HK-2 (cell line): ENCODE measurements around the gene HTRA1.

Source experiments
- DNase-seq: peaks from one replicate; pipeline ENCODE4 v3.0.0-alpha.2; 2018; ENCODE audit not compliant: unreplicated experiment

The HTRA1 gene

GRCh38 chr10:122455376-122456079, 5.8 kb upstream of the HTRA1 start:
- DNase-seq = no peak

GRCh38 chr10:122457934-122458333, 3.4 kb upstream of the HTRA1 start:
- no peak for DNase-seq

DNA sequence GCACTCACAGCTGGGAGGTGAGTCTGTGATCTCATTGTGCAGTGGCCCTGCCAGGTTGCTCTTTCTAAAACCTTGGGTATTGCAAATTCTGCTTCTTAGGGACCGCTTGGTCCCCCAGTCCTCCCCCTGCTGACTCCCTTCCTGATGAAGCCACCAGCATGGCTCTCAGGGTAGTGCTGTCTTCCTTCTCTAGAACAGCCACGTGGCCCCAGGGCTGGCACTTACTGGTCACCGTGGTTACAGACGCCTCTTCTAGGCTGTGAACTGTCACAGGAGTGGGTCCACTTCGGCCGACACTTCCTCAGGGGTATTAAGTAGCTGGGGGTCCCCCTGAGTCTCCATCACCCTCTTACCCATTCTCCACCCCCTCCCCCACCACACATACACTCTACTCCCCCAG, 2.7 kb upstream of the HTRA1 start:
- no peak for DNase-seq

DNA sequence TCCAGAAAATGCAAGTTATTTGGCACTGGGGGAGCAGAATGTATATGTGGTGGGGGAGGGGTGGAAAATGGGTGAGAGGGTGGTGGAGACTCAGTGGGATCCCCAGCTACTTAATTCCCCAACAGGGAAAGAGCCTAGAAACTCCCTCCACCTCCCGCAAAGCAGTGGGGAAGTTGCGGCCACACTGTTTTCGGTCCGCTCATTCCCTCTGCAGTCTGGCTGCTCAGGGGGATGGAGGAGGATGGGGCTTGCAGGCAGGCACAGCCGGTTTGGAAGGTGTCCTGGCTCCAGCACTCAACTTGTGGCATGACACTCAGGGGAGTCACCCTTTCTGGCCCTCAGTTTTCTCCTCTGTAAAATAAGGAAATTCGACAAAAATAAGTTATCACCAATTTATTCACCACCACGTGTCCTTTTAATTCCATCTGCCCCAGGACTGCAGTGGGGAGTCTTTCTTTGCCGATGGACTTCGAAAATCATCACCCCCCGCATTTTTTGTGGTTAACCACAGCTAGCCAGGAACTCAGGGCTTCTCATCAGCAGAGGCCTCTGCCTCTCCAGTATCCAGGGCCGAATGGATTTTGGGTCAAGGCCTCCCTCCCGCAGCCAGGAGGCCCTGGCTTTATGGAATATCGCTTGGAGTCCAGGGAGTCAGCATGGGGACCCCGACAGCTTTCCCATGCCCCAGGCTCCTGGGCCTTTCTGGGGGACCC, 1.6 kb upstream of the HTRA1 start:
- no peak for DNase-seq

DNA sequence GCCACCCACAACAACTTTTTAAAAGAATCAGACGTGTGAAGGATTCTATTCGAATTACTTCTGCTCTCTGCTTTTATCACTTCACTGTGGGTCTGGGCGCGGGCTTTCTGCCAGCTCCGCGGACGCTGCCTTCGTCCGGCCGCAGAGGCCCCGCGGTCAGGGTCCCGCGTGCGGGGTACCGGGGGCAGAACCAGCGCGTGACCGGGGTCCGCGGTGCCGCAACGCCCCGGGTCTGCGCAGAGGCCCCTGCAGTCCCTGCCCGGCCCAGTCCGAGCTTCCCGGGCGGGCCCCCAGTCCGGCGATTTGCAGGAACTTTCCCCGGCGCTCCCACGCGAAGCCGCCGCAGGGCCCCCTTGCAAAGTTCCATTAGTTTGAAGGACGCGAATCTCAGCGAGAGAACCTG, 461 bp upstream of the HTRA1 start:
- no peak for DNase-seq

- peak; percentile 29 for DNase-seq
Measured at GRCh38 chr10:122461729-122462532, 578 bp downstream of the HTRA1 start.

GRCh38 chr10:122462533-122463465, 1.4 kb downstream of the HTRA1 start:
- DNase-seq = no peak

DNA sequence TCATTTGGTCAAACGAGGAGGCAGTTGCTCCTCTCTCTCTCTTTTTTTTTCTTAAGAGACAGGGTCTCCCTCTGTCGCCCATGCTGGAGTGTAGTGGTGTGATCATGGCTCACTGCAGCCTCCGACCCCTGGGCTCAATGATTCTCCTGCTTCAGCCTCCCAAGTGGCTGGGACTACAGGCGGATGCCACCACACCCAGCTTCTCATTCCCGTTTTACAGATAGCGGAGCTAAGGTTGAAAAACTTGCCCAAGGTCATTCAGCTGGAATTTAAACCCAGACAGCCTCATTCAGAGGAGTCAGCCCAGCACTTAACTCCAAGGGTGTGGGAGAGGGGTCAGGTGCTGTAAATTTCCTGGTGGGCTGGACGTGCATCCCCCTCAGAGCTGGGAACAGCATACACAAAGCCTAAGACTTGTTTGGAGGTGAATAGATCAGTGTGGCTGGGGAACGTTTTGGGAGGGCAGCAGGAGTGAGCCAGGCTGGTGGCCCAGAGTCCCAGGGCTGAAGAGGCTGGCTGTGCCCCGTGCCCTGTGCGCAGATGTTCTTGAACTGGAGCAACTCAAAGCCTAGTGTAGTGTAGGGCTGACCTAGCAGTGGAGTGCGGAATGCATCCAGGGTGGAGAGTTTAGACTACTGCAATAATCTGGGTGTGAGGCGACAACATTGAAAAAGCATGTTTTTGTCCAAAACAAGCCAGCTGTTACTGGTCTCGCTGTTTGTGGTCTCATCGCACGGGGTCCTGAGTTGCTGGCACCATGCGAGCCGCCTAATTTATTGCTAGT, 2.3 kb downstream of the HTRA1 start:
- DNase-seq = no peak

- no peak for DNase-seq
Measured at GRCh38 chr10:122464250-122464510, 2.8 kb downstream of the HTRA1 start.

GRCh38 chr10:122464586-122464985, 3.2 kb downstream of the HTRA1 start:
- DNase-seq = no peak

GRCh38 chr10:122465401-122466040, 4.2 kb downstream of the HTRA1 start:
- no peak for DNase-seq

DNA sequence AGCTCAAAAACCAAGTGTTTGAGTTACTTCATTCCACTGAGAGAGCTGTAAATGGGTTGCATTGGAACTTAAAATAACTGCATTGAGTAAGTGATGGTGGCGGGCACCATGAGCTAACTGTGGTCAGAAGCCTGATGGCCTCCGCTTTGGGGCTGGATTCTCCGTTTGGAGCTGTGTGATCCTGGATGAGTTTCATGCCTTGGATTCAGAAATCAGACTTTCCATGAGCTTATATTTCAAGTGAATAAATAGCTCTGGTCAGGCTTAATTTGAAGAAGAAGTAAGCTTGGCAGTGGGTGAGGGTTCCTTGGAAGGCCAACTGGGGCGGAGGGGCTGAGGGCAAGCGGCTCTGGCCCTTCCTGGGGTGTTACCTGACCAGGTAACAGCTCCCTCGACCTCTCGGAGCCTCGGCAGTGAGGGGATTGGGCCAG, 5.6 kb downstream of the HTRA1 start:
- DNase-seq = no peak

DNA sequence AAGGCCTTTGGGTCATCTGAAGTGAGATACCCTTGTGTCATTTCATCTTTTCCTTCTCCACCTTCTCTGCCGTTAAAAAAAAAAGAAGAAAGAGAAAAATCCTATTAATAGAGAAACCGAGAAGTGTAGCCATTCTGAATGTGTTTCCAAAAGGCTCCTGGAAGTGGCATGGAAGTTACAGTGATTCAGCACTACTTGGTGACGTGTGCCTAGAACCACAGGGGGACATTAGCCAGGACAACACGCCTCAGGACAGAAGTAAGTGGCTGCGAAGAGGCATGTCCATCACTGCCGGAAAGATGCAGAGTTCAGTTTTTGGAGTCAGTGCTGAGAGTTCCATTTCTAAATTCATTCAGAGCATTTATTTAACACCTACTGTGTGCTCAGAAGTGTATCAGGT, 6.3 kb downstream of the HTRA1 start:
- no peak for DNase-seq

DNA sequence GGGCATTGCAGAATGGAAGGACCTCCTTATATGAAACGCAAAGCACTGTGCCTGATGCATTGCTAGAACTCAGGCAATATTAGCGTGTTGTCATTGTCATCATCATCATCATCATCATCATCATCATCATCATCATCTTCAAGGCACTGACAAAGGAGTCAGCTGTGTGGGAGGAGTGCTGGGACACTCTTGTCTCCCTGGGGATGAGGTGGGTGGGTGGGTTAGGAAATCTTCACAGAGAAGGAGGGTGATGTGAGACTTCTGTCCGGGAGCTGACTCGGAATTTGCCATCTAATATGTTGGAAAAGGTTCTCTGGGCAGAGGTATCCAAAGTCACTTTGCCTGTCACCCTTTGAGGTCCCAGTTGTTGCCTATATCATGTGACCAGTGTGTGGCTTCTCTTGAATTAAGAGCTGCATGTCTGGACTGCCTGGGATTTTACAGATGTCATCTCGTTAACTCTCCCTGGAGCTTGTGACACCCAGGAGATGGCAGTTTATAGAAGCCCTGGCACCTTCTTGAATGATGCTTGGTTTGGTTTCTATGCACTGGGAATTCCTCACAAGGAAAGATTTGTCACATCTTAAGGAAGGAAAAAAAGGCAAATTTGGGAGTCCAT, 7.1 kb downstream of the HTRA1 start:
- no peak for DNase-seq

DNA sequence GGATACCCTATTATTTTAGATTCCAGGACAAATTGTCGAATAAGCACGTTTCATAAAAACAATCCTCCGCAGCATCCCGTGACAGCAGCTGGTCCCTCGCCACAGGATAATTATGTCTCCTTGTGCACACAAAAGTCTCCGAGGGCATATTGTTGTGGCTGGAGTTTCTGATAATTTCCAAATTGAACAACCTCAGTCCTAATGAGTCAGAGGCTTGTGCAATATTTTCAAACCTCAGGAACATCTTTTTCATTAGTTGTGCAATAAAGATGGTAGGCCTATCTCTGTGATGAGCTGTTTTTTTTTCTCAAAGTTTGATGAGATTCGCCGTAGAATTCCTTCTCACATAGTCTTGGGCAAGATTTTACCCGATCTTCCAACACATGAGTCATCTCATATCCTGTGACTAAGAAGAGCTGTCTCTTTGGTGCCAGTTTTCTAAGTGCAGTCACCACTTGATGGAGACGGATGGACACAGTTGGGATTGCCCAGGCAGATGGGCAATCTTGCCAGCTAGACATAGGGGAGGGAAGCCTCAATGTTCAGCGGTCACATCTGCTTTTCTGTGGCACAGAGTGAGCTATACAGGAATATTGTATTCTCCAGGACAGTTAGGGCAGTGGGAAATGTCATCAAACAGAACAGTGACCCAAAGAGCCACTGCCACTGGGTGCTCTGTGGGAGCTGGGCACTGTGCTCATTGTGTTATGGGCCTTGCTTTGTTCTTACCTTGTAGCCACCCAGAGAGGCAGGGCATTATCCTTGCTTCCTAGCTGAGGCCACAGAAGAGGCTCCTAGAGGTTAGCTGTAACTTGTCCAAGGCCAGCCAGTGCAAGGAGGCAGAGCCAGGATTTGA, 7.8 kb downstream of the HTRA1 start:
- DNase-seq = peak; percentile 29

DNA sequence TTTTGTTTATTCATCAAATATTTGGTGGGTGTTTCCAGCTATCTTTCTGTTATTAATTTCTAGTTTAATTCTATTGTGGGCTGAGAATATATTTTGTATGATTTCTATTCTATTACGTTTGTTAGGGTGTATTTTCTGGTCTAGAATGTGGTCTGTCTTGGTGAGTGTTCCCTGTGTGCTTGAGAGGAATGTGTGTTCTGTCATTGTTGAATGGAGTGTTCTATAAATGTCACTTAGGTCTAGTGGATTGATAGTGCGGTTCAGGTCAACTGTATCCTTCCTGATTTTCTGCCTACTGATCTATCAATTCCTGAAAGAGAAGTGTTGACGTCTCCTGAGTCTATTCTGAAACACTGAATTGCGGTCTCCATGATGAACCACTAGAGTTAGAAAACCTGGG, 8.5 kb downstream of the HTRA1 start:
- no peak for DNase-seq

DNA sequence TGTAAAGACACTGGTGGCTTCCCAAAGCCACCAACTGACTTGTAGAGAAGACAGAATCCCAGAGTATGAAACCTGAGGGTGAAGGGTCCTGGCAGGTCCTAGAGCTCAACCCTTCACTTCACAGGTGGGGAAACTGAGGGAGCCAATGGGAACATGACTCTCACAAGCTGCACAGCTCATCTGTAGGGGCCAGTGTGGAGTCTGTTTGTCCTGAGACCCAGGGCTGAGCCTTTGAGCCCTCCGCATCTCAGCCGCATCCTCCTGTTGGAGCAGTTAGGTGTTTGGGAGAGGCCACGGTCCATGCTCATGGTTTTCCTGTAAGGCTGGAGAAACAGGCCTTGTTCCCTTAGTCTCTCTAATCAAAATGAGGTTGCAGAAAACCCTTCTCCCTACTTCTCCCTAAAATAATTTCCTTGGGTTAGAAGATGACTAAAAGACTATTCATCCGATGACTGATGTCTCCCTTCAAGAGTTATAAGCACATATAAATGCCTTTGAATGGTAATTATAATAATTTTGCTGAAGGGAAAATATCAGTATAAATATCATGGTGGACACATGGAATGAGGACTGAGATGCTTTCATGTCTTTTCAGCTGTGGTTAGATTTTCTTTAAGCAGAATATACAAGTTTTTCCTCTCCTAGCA, 10.3 kb downstream of the HTRA1 start:
- no peak for DNase-seq

GRCh38 chr10:122473116-122473515, 11.8 kb downstream of the HTRA1 start:
- no peak for DNase-seq
